ENCODE data around the gene CCDC102B.

CCDC102B gene

DNA sequence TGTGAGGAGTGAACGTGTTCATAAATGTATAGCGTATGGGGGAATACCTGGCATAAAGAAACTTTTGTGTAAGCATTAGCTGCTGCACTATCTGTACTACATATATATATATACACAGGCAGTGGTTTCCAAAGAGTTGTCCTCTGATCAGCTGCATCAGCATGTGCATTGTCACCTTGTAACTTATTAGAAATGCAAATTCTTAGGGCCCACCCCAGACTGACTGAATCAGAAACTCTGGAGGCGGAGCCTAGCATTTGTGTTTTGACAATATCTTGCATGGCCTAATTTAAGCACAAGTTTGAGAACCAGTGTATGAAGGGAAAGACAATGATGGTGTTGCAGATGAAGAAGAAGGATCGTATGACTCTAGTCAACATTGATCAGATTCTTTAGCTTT, 299.5 kb downstream of the CCDC102B start:
- DNase-seq: no peak

DNA sequence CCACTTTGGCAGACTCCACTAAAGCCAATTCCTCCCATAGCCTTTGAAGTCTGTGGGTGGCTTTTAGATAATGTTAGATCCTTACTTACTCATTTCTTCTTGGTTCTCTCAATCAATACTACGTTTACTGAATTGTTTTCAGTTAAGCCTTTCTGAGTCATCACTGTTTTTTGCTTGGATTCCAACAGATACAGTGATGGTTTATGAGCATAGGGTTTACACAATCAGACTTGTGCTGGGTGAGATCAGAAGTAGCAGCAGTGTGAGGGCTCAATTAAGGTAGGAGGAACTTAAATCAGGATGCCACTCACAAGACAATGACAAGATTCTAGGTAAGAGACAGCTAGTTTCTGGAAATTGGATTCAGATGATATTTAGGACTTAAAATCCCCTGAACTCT, 305.1 kb downstream of the CCDC102B start:
- no peak for DNase-seq
